Stimulated activated CD8-positive, alpha-beta memory T cell treated with anti-CD3 and anti-CD28 coated beads, Interleukin-12 subunit alpha, Interleukin-12 subunit beta, amount 100 ng/mL, for 1 hour (primary cell): Measurements from ENCODE around the gene CD302.
"Not testable (repeated sequence)": the region's sequence is repeated elsewhere in the genome, so short reads cannot be mapped to it uniquely, and the experiment has no call there.

ENCODE experiments used
- DNase-seq: peaks from one replicate; pipeline ENCODE4 v3.0.0-alpha.2; 2020; ENCODE audit warnings: low read depth

Gene CD302, protein sequence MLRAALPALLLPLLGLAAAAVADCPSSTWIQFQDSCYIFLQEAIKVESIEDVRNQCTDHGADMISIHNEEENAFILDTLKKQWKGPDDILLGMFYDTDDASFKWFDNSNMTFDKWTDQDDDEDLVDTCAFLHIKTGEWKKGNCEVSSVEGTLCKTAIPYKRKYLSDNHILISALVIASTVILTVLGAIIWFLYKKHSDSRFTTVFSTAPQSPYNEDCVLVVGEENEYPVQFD

DNA sequence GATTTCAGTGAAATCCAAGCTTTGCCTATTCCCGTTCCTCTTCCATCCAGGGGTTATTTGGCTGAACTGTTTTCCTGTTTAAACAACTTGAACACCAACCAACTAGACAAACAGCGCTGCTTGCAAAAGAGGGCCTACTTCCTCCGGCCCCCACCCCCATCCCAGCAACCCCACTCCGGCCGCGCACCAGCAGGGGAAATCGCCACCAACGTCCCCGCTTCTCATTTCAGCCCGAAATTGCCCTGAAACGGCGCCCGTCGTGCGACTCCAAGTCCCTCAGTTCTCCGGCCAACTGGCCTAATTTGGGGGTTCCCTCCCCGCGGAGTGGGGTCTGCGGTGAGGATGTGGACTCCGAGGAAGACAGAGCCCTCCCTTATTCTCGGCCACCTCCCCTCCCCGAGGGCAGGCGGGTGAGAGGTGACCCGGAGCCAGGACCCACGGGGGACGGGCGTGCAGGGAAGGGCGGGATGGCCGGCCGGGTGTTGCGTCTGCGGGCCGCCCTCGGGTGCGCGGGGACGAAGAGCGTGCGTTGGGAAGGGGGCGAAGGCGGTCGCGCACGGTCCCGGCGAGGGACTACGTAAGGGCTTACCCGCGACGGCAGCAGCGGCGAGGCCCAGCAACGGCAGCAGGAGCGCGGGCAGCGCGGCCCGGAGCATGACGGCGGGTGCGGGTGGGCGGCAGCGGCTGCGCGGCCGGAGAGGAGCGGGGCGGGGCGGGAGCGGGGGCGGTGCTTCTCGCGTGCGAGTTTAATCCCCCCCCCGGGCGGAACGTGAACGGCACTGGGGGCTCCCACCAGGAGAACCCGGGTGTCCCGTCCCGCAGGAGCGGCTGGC, at the start of gene CD302:
Gene CD302, minus strand, starts transcription at position 666 of the 833 bp plus-strand sequence. Its CDS starts 10 bp downstream, at position 656.
- DNase-seq: no peak

DNA sequence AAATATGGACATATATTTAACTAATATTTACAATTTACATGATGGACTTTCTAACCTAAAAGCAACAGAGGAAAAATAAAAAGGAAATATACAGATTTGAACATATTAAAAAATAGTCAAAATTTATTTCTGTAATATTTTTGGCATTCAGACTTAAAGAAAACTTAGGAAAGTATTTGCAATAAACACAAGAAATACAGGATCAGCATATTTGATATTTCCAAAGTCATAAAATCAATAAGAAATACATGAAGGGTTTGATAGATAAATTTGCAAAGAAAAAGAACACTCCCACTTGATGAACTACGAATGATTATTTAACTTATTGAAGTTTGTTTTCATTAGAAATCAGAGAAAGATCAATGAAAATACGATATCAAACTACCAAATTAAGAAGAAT, 48.6 kb upstream of the CD302 start:
- DNase-seq: no peak

DNA sequence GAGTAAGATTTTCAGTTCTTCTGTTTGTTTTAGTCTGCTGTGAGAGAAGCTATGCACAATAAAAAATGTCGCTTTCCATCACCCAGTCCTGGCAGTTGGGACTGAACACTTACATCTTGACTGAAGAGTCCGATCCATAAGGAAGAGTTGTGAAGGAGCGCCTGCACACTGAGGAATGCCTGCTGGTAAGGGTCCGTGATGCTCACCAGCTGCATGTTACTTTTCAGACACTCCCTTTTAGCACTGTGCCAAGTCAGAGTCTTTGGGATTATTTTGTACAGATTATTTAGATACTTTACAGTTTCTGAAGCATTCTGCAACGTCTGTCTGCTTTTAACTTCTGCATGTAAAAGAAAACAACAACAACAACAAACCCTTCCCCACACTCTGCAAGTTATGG, 42.6 kb upstream of the CD302 start:
- DNase-seq: no peak

DNA sequence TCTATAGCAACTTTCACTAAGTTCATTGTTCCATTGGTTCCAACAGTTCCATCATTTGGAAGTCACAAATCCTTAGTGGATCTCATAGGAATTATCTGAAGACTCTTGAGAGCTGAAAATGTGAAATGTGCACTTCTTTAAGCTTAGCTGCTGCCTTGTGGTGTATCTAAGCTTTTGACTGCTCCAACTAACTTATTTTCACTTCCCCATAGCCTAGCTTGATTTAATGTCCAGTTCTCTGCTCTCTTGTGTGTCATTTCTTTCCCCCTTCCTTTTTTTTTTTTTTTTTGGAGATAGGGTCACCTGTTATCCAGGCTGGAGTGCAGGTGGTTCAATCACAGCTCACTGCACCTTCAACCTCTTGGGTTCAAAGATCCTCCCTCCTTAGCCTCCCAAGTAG, 34.9 kb upstream of the CD302 start:
- no peak for DNase-seq

DNA sequence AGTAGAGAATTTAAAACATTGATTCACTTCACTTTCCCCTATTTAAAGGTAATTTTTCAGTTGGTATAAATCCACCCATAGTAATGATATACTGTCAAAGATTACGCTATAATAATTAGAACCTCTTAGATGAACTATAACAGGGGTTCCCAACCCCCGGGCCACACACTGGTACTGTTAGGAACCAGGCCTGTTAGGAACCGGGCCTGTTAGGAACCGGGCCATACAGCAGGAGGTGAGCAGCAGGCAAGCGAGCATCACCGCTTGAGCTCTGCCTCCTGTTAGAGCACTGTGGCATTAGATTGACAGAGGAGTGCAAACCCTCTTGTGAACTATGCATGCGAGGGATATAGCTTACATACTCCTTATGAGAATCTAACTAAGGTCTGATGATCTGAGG, 34.0 kb upstream of the CD302 start:
- no peak for DNase-seq

DNA sequence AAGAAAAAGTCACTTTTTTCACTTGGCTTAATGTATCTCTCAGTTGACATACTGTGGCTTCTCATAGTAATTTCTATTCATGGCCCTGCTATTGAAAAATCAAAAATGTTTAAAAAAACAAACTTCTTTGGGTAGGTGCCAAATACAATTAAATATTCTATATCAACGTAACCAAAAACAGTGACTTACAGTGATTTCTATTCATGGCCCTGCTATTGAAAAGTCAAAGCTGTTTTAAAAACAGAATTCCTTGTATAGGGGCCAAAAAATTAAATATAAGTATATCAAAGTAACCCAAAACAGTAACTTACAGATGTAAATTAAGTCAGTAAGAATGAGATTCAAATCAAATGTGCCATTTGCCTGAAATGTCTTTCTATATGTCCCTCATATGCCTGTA, 31.4 kb upstream of the CD302 start:
- DNase-seq: no peak

DNA sequence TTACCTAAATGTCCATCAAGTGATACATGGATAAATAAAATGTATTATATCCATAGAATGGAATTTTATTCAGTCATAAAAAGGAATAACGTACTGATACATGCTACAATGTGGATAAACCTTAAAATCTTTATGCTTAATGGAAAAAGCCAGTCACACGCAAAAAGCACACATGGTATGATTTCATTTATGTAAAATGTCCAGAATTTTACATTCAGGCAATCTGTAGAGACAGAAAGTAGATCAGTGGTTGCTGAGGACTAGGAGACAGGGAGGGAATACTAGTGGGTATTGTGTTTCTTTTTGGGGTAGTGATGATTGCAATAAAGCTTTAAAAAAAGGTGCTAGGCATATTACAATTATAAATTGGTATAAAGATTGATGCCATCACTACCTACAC, 30.7 kb upstream of the CD302 start:
- no peak for DNase-seq

DNA sequence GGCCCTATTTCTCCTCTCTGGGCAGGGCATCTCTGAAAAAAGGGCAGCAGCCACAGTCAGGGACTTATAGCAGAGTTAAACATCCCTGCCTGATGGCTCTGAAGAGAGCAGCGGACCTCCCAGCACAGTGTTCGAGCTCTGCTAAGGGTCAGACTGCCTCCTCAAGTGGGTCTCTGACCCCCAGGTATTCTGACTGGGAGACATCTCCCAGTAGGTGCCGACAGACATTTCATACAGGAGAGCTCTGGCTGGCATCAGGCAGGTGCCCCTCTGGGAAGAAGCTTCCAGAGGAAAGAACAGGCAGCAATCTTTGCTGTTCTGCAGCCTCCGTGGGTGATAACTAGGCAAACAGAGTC, 24.4 kb upstream of the CD302 start:
- not testable (repeated sequence) for DNase-seq

DNA sequence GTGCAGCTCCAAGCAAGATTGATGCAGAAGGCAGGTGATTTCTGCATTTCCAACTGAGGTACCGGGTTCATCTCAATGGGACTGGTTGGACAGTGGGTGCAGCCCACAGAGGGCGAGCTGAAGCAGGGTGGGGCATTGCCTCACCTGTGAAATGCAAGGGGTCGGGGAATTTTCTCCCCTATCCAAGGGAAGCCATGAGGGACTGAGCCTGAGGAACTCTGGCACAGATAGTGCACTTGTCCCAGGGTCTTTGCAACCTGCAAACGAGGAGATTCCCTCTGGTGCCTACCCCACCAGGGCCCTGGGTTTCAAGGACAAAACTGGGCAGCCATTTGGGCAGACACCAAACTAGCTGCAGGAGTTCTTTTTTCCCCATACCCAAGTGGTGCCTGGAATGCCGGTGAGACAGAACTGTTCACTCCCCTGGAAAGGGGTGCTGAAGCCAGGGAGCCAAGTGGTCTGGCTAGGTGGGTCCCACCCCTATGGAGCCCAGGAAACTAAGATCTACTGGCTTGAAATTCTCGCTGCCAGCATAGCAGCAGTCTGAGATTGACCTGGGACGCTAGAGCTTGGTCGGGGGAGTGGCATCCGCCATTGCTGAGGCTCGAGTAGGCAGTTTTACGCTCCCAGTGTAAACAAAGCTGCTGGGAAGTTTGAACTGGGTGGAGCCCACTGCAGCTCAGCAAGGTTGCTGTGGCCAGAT, 23.9 kb upstream of the CD302 start:
- DNase-seq: not testable (repeated sequence)

DNA sequence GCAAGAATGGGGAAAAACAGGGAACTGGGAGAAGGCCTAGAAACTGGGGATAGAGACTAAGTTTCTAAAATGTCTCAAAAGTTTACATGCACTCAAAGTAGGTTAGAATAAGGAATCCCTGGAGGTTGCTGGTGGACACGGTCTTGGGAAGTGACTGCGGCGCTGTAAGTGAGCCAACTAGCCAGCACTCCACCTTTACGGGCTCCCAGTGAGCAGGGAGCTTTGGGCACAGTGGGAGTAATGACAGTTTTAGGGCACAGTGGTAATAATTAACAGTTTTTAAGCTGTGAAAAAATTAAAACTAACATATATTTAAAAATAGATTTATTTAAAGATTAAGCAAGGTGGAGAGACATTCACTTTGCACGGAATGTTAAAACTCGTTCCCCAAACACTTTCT, 20.9 kb upstream of the CD302 start:
- no peak for DNase-seq

DNA sequence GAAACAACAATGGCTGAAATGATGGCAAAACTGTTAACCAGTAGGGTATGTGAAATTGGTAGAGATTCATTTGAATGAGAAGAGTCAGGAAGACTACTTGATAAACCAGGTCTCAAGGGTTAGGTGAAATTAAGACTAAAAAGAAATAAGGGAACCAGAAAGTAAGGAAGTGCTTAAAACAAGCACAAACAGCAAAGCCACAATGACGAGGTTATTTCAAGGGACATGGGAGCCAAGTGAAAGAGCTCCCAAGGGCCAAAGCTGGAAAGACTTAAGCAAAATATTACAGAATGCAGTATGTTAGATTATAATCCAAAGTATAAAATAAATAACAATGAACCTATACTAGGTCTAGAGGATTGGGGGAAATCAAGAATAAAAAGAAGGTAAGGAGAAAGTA, 19.3 kb upstream of the CD302 start:
- no peak for DNase-seq

DNA sequence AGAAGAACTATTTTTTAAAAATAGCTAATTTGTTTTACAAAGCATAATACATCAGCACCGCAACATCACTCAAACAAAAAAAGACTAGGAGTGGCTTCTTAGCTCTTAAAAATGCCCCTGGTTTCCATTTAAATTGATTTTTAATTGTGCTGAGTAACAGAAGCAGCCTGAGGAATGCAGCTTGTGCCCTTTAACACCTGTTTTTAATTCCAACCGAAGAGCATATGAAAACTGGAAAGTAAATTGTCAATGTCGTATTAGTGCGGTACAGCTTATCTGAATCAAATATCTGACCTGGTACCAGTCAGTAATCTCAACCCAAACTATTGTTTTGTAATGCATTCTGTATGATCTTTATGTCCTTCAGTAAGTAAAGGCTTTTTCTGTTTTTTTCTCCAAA, 13.2 kb upstream of the CD302 start:
- no peak for DNase-seq

DNA sequence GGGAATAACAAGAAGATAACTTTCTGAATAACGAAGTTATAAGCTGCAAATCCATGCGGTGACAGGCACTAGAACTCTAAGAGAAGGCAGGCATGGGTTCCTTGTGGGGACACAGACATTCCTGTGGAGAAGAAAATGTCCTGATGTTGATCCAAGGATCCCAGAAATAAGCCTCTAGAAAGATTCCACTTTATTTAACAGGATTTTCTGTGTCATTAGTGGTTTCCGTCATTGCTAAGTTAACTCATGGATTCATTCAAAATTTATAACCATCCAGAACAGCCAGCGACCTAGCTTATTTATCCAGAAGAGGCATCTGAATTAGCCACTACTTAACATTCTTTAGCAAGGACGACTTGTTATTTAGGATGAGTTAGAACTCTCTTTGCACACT, 10.0 kb upstream of the CD302 start:
- no peak for DNase-seq

DNA sequence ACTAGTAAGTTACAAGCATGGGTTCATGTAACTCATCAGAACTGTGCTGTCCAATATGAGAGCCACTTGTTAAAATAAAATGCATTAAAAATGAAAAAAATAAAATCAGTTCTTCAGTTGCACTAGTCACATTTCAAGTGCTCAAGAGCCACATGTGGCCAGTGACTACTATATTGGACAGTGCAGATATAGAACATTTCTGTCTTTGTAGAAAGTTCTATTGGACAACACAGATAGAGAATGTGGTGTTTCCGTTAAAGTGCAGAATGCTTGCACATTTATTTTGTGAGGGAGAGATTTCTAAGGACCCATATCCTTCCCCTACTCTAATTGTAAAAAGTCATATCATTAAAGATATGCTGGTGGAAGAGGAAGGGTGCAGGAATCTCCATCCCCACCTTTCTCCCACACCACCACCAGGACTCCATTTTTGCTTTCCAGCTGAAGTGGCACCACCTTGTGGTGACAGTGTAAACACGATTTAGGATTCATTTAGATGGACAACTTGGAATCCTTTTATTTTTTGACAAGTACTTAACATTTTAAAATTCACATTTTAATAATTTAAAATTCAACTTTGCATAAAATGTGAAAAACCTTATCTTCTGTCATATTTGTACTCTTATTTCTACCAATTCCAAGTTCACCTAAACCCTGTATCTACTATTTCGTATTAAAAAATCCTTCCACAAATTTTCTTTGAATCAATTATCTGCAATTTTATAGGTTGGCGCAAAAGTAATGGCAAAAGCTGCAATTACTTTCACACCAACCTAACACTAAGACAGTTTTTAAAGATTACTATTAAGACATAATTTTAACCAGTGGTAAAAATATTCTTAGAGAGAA, 9.4 kb upstream of the CD302 start:
- DNase-seq: no peak

DNA sequence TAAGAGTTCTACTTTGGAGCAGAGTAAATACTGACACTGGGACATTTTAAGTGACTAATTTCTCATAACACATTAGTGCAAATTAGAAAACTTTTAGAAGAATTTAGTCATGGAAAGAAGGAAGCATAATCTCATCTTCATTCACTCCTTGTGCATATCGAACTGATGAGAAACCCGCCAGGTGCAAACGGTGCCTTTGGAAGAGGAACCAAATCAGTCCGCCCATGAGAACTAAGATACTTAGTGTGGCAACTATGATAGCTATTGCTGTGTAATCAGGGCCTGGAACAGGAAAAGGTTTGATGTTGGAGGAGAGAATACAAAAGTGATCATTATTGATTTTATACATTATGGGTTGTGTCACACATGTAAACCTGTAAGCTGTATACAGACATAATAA, 6.9 kb upstream of the CD302 start:
- no peak for DNase-seq

DNA sequence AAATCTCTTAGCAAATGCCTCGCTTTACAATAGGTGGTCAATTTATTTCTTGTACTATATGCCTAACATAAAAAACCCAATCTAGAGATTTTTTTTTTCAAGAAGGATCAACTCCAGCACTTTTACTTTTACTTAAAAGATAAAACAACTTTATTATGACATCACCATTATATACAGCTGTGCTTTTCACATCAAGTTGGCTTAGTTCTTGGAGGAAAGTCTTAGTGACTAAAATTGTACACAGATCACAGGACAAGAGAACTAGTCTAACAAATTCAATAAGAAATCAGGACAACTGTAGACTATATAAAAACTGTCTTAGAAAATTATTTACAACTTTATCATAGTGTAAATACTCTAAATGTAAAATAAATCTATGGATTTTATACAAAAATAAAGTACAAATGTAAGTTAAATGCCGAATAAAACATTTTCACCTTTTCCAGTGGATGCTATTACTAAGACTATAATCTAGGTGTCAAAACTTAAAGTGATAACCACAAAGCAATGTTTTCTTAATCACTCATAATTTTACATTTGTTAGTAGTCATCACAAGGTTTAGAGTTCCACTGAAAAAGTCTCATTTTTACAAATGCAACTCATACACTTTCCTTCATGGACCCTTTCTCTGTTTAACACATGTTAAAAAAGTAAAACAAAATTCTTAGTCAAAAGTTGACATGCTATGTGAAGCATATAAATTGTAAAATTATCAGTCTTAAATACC, 5.4 kb upstream of the CD302 start:
- DNase-seq: no peak

DNA sequence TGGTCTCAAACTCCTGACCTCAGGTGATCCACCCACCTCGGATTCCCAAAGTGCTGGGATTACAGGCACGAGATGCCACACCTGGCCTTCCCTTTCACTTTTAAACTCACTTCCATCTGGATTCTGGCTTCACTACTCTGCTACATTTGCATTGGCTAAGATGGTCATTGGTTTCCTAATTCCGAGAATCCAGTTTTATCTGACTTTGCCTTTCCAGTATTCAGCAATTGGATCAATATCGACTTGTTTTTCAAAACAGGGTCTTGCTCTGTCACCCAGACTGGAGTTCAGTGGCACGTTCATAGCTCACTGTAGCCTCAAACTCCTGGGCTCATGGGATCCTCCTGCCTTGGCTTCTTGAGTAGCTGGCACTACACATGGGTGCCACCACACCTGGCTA, 4.7 kb upstream of the CD302 start:
- no peak for DNase-seq

DNA sequence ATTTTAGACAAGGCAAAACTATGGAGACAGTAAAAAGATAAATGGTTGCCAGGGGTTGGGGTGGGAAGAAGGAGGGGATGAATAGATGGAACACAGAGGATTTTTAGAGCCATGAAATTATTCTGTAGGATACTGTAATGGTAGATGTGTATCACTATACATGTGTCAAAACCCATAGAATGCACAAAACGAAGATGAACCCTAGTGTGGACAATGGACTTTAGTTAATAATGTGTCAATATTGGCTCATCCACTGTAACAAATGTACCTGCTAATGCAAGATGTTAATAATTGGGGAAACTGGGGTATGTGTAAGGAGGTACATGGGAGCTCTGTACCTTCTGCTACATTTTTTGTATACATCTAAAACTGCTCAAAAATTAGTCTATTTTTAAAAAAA, 1.8 kb upstream of the CD302 start:
- no peak for DNase-seq

DNA sequence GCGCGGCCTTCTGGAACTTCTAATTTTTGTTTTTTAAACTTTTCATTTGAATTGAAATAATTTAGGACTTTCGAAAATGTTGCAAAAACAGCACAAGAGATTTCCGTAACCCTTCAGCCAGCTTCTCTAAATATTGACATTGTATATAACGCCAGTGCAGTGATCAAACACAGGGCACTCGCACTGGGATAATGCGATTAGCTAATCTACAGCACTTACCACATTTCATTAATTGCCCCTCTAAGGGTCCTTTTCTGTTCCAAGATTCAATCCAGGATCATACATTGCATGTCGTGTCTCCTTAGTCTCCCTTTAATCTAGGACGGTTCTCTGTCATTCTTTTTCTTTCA, 343 bp upstream of the CD302 start:
- DNase-seq: no peak

DNA sequence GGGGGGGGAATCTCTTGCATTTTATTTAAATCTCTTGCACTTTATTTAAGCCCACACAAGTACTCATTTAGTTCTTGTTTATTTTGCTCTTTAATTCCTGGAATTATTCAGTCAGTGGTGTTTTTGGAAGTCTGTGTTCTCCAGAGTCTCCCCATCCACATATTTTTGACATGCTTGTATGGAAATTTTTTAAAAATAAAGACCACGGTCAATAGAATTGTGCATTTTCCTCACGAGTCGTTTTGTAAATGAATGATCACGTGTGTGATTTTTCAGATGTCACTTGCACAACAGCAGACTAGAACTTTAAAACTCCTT, 824 bp downstream of the CD302 start:
- no peak for DNase-seq

DNA sequence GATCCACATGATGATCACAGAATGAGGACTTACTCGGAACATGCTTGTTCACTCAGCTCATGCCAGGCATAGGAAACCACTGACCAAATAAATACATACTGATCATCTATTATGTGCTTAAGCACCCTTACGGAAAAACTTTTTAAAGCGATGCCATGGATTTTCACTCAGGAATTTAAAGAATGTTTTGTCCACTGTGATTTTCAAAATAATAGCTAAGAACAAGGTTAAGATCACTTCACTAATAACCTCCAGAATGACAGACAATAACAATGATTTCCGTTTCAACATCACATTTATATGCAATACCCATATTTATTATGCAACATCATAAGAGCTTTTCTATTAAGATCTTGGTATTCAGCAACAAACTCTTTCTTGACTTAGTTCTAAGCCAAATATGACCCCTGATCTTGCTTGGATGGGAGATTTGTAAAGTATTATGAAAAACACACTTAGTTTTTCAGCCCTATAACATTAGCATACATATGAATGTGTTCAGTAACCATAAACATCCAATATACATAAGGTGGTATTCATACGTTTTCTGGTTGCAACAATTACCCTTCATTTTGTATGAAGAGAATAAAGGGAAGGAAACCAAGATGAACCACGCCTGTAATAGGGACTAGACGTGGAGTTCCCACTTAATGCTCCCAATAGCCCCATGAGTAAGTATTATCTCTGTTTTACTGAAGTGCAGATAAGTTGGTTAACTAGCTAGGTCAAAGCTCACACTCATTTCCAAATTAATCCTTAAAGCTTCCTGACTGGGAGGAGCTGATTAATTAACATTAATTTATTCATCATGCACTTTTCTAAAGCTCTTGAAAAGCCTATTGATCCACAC, 1.9 kb downstream of the CD302 start:
- DNase-seq: no peak
